ENCODE measurements around the gene MAP3K2. TPM values are rescaled to one million over a fixed set of nuclear protein-coding genes. Genes with fewer than 3 reads are reported as not detected.

The MAP3K2 gene
- total RNA-seq, 4 donors from 2014 or later = 51.0 to 66.1 (median 64.7) TPM

DNA sequence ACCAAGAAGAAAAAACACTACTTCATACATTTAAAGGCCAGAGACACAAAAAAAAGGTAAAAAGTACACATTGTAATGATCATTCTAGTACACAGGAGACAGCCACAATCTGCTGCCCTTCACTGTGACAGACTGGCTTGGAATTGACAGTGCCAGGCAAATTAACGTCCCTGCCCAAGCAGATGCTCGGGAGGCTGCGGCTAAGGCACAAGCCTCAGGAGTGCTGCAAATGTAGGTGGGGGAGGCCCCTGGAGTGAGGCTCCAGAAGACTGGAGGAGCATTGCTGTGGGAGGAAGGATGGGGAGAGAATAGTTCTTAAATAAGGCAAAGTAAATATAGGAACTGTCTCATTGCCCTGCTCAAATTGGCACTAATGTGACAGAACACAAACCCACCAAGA, 112.4 kb downstream of the MAP3K2 start:
- no peak for TF ChIP-seq CTCF (IDR thresholded peaks at IDR 0.05; ENCODE audit: low read depth)

DNA sequence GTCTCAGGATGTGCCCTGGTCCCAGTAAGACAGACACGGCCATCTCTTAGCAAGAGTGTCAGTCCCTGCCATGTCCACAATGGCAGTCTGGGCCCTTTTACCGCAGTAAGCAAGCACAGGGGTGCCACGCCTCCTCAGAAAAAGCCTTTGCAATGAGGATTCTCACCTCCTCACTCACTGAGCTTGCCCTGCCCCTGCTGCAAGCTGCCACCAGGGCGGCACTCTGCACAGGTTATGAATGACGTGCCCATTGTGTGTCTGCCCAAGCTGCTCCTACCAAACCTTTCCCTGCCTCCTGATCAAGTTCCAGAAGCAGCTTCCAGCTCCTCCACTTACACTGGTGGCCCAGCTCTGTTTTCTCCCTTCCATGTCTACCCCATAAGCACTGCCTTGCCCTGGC, 117.1 kb downstream of the MAP3K2 start:
- TF ChIP-seq CTCF (IDR thresholded peaks at IDR 0.05; ENCODE audit: low read depth) = no peak

DNA sequence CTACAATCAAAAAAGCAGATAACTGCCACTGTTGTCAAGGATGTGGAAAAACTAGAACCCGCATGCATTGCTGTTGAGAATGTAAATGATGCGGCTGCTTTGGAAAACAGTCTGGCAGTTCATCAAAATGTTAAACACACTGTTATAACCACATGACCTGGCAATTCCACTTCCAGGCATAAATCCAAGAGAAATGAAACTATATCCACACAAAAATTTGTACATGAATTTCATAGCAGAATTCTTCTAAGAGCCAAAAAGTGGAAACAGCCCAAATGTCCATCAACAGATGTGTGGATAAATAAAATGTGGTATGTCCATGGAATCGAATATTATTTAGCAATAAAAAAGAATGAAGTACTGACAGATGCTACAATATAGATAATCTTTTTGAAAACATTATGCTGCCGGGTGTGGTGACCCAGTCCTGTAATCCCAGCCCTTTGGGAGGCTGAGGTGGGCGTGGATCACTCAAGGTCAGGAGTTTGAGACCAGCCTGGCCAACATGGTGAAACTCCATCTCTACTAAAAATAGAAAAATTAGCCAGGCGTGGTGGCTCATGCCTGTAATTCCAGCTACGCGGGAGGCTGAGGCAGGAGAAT, 125.9 kb downstream of the MAP3K2 start:
- no peak for TF ChIP-seq CTCF (IDR thresholded peaks at IDR 0.05; ENCODE audit: low read depth)

DNA sequence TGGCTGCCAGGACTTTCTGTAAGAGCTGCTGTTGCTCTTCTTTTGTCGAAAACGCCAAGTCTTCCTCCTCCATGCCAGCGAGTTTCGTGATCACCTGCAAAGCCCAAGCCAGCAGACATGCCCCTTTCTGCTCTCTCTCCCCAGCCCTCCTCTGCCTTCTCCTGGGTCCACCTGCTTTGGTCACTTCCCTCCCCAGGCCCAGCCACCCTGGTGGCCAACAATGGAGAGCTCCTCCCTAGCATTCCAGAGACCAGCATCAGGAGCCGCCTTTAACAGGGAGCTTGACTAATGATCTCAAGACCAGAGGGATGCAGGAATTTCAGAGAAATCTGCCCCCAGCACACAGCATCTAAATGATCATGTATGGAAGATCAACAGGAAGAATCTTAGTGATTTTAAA, 128.4 kb downstream of the MAP3K2 start:
- TF ChIP-seq CTCF (IDR thresholded peaks at IDR 0.05; ENCODE audit: low read depth) = no peak

DNA sequence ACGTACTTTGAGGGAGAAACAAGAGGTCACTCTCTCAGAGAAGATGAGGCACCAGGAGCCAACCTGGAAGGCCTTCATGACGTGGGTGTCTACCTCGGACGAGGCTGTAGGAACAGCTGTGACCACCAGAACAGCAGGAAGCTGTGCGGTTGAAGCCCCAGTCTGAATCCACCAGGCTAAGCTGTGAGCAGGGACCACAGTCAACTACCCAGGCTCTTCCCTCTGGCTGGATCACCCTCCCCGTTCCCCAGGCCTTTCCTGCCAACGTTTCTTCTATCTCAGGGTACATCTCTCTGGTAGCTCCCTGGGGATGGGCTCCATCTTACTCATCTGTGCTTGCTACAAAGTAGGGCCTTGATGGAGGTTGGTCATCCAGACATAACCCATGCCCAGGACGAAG, 130.9 kb downstream of the MAP3K2 start:
- TF ChIP-seq CTCF (IDR thresholded peaks at IDR 0.05; ENCODE audit: low read depth) = no peak

- TF ChIP-seq CTCF (IDR thresholded peaks at IDR 0.05; ENCODE audit: low read depth) = no peak
Observed at GRCh38 chr2:127256381-127256780, 131.4 kb downstream of the MAP3K2 start.

DNA sequence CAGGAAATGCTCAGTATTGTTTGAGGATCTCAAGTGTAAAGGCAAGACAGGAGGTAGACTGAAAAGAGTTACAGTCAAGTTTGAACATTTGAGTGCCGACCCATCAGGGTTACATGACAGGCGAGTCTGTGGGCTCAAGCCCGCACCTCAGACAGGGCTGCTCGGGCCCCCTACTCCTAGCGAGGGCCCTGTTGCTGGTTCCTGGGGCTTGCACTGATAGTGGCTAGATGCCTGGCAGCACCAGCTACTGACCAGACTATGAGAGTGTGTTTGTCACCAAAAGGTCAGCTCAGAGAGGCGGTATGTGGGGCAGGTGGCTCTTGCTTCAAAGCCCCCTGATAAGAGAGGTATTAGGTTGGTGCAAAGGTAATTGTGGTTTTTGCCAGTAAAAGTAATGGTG, 132.1 kb downstream of the MAP3K2 start:
- TF ChIP-seq CTCF (IDR thresholded peaks at IDR 0.05; ENCODE audit: low read depth) = no peak

Data from subcutaneous adipose tissue (tissue), 4 donors.